ENCODE results near the gene CCT4.

CCT4 gene

GRCh38 chr2:61905372-61906185, 17.1 kb upstream of the CCT4 start, which contains the start of gene COMMD1:
Gene COMMD1, plus strand, starts transcription at chr2:61905674. Its CDS starts 5 bp downstream, at chr2:61905679.
- DNase-seq (ENCODE audit: low read depth): peak; percentile 62
- peak within 1 kb of the TSS; percentile 95 for H3K4me3 ChIP-seq (ENCODE audit: control insufficient read depth, low read depth, low read length)
- TF ChIP-seq CTCF (conservative IDR thresholded peaks at IDR 0.05; ENCODE audit: control insufficient read depth, insufficient read depth, low read depth, low read length): no peak

GRCh38 chr2:61900281-61900680, 11.8 kb upstream of the CCT4 start:
- H3K4me3 ChIP-seq (ENCODE audit: control insufficient read depth, low read depth, low read length): no peak overlapping the region
- TF ChIP-seq CTCF (conservative IDR thresholded peaks at IDR 0.05; ENCODE audit: control insufficient read depth, insufficient read depth, low read depth, low read length): no peak
- no peak for DNase-seq (ENCODE audit: low read depth)

DNA sequence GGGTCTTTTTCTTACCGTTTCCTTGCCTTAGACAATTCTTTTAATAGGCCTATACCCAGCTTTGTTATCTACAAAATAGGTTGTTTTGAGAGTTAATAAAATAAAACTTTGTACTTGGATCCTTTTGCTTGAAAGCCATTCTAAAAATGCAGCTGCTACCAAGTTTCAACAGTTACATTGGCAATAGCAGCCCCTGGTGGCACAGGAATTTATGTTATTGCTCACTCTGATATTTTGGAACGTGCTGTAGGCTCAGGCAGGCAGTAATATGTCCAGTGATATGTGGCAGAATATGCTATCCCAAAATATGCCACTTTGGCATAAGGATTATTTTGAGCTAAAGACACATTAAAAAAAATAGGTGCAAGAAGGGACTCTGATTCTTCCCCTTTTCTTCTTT, 10.4 kb upstream of the CCT4 start:
- H3K4me3 ChIP-seq (ENCODE audit: control insufficient read depth, low read depth, low read length): no peak overlapping the region
- TF ChIP-seq CTCF (conservative IDR thresholded peaks at IDR 0.05; ENCODE audit: control insufficient read depth, insufficient read depth, low read depth, low read length): peak; percentile 36
- peak; percentile 10 for DNase-seq (ENCODE audit: low read depth)

- peak; percentile 51 for DNase-seq (ENCODE audit: low read depth)
- TF ChIP-seq CTCF (conservative IDR thresholded peaks at IDR 0.05; ENCODE audit: control insufficient read depth, insufficient read depth, low read depth, low read length): no peak
- H3K4me3 ChIP-seq (ENCODE audit: control insufficient read depth, low read depth, low read length): peak overlapping the region; percentile 100
These were observed 664 bp downstream of the CCT4 start for GRCh38 chr2:61887717-61888266.

- peak overlapping the region; percentile 100 for H3K4me3 ChIP-seq (ENCODE audit: control insufficient read depth, low read depth, low read length)
These were observed 2.4 kb downstream of the CCT4 start for GRCh38 chr2:61885896-61886603.

More at GRCh38 chr2:61885896-61886603, 2.4 kb downstream of the CCT4 start:
- no peak for DNase-seq (ENCODE audit: low read depth)
- TF ChIP-seq CTCF (conservative IDR thresholded peaks at IDR 0.05; ENCODE audit: control insufficient read depth, insufficient read depth, low read depth, low read length): no peak
